SH-SY5Y (cell line): ENCODE measurements around the gene HSPB9.

Source experiments
- GATA2 ChIP-seq: IDR thresholded peaks from 2 replicates; pipeline ENCODE4 v1.6.1; 2011; ENCODE audit warnings: mild to moderate bottlenecking, low read depth, low read length
- GATA3 ChIP-seq: IDR thresholded peaks from 2 replicates; pipeline ENCODE4 v1.6.1; 2011; ENCODE audit warnings: low read depth, mild to moderate bottlenecking, low read length, moderate library complexity

DNA sequence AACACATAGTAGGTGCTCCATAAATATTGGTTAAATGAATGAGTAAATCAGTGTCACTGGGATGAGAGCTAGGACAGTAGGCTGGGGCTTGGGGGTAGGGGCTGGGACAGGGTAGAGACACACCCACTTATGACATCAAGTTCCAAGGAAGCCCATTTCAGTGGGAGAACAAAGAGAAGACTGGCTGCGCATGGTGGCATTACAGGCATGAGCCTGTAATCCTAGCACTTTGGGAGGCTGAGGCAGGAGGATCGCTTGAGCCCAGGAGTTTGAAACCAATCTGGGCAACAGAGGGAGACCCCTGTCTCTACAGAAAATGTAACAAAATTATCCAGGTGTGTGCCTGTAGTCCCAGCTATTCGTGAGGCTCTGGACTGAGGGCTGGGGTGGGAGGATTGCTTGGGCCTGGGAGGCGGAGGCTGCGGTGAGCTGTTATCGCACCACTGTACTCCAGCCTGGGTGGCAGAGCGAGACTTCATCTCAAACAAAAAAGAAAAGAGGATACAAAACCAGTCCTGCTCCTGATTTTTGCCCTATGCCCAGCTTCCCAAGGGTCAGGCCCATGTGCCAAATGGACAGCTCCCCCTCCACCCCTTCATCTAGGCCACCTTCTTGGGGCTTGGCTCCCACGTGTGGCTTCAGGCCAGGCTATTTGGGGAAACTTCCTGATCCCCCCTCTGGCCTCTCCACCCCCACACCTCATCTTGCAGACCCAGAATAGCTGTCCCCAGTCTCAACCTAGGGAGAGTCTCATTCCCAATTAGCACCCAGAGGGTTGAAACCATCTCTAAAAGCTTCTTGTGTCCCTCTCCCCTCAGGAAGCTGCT lies 31.4 kb upstream of the HSPB9 start:
- TF ChIP-seq GATA2, result no peak
- no peak for TF ChIP-seq GATA3
